ENCODE measurements around the gene ZMYND8.
A peak's percentile ranks its signal among the peaks of the same experiment; 100 is the strongest.

The ZMYND8 gene

DNA sequence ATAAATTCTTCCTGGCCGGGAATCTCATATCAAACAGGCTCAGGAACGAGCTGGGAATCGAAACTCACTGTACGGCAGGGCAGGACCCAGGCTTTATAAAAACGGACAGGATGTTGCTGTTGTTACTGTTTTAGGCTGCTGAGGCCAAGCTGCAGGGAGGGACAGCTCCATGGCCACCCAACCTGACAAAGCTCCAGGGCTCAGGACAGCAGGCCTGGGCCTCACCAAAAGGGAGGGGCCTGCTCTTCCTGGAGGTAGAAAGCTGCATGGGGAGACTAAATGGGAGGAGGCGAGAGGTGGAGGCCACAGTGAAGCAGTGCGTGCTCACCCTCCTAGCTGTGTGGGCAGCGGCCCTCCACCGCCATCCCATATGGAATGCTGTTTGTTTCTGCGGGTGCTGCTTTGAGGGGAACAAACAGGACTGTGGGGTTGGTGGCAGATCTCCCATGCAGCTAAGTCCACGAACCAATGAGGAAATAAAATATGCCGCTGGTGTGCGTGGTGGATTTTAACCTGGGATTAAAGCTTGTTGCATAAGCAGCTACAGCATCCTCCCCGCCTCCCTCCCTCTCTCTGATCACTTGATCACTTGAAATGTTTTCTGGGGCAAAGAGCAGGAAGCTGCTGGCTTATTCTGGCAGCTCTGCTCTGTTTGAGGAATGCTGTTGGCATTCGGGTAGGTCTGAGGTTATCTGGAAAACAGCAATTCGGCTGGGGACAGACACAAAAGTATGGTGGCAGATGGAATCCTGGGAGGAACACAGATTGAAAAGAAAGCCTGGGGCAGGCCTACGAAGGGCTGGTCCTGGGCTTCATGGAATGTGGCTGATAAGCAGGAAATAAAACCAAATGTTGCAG lies 2.4 kb upstream of the ZMYND8 start:
- TF ChIP-seq, protein P1, sequence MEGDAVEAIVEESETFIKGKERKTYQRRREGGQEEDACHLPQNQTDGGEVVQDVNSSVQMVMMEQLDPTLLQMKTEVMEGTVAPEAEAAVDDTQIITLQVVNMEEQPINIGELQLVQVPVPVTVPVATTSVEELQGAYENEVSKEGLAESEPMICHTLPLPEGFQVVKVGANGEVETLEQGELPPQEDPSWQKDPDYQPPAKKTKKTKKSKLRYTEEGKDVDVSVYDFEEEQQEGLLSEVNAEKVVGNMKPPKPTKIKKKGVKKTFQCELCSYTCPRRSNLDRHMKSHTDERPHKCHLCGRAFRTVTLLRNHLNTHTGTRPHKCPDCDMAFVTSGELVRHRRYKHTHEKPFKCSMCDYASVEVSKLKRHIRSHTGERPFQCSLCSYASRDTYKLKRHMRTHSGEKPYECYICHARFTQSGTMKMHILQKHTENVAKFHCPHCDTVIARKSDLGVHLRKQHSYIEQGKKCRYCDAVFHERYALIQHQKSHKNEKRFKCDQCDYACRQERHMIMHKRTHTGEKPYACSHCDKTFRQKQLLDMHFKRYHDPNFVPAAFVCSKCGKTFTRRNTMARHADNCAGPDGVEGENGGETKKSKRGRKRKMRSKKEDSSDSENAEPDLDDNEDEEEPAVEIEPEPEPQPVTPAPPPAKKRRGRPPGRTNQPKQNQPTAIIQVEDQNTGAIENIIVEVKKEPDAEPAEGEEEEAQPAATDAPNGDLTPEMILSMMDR (IDR thresholded peaks at IDR 0.05; ENCODE audit: extremely low read depth, missing control alignments): no peak
- no peak for DNase-seq (ENCODE audit: low spot score)

DNA sequence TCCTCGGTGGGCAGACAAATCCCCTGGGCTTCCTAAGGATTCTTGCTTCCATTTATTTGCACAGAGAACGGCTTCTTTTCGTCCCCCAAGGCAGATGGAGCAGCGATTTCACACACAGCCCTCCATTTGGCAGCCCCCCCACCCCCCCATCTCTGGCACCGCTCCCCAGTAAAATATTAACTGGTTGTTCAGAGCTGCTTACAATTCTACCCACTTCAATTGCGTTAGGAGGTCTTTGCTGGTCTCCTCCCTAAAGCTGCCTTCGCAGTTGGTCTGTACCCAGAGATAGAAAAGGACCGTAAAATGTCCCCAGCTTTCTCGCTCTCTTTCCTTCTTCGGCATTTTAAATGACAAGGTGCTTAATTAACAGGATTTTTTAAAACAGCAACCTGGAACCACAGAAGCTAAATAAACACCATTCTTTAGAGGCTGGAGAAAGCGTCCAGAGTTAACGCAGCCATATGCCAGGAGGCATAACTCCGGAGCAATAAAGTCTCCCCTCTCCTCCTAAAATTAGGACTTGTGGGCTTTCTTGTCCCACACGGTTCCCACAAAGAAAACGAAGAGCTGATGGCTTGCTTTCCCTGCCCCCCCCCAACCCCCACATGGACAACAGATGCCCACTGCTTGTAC lies 1.7 kb upstream of the ZMYND8 start:
- TF ChIP-seq, protein P1 (IDR thresholded peaks at IDR 0.05; ENCODE audit: extremely low read depth, missing control alignments): no peak
- no peak for DNase-seq (ENCODE audit: low spot score)

DNA sequence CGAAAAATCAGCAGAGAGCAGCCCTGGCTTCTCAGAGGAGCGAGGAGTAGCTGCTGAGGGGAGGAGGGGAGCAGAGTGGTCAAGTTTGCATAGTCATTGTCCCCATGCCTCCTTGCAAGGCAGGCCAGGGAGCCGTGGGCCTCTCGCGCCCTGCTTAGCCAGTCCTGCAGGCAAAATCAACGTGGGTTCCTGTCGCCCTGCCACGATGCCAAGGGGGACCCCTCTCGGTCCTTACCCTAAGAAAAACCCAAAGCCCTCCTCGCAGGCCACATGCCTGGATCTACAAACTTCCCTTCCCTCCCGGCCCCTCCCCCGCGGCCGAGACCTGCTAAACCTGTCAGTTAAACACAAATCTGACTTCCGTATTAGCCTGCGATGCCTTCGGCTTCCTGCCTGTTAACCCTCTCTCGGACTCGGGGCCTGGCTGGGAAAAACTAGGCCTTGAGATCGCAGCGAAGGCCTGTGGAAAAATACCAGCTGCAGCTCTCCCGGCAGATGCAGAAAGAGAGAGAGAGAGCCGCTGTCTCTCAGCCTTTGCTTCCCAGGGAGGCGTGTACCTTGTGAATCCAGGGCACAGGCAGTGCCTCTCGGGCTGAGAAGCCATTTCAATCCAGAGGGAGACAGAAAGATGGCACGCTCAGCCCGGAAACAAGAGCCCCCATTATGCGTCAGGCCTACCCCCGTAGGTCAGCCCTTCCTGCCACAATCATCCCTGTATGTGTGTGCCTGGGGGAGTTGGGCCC lies 968 bp upstream of the ZMYND8 start:
- TF ChIP-seq, protein P1 (IDR thresholded peaks at IDR 0.05; ENCODE audit: extremely low read depth, missing control alignments): no peak
- DNase-seq (ENCODE audit: low spot score): peak; percentile 69

DNA sequence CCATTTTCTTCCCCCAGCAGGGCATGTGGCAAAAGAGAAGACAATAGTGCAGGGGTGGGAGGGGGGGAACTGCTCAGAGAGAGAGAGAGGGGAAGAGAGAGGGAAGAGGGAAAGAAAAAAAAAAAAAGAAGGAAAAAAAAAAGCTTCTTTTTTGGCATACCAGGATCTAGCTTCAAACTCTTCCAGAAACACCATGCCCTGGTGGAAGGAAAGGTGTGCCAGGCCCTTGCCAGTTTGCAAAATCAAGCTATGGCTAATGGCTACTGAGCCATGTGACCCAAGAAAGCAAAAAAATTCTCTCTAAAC lies 326 bp downstream of the ZMYND8 start:
- TF ChIP-seq, protein P1 (IDR thresholded peaks at IDR 0.05; ENCODE audit: extremely low read depth, missing control alignments): no peak
- no peak for DNase-seq (ENCODE audit: low spot score)

DNA sequence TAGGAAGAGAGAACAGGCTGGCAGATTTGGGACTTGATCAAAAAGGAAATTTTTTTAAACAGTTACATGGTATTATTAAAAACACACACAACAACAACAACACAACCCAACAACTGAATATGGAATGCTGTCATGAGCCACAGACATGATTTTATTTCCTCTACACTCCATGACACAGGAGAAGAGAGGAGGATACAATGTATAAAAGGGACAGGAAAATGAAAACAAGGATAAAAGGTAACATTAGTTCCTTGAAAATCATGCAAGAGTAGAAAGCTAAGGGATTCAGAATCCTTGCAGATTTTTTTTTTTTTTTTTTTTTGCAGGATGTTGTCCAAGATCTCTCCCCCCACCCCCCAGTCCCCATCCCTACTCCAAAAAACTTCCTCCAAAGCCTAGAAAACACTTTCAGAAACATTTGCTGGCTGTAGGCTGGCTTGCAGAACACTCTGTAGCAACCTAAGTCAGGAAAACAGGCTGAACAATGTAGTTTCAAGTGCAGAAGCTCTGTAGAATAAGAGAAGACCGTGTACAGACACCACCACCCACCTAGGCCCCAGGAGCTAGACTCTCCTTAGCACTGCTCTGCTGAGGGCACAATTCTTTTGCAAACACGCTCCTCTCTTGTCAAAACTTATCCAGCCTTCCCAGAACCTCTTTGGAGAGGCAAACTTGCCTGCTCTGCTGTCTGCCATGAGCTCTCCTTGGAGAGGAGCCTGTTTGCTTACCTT lies 845 bp downstream of the ZMYND8 start:
- no peak for DNase-seq (ENCODE audit: low spot score)
- TF ChIP-seq, protein P1 (IDR thresholded peaks at IDR 0.05; ENCODE audit: extremely low read depth, missing control alignments): no peak

DNA sequence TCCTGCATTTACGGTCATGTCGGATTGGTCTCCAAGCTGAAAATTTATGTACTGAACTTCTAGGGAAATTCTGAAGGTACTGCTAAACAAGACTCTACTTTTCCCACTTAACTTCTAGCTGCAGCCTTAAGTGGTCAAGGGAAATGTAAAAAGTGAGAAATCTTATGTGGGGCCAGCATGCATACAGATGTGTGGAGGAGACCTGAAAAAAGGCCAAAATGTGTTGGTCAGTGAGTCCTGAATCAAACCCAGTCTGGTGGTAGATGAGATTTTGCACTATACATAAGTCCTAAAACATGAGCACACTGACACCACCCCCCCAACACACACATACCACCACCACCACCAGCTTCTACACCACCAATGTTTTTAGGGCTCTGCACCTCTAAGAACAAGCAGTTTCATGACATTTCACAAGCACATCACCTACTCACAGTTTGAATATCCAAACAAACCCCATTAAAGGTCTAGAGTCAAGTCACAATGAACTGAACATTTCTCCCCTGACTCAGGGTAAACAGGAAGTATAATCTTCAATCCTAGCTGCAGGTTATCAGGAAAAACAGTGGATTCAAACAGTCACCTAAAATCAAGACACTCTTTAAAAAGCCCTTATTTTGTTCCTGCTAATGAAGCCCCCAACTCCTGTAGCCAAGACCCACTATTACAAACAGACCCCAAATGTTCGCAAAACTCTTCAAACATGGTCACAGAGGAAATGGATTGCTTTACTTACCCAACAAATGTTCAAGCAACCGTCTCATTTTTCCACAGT lies 1.6 kb downstream of the ZMYND8 start:
- TF ChIP-seq, protein P1 (IDR thresholded peaks at IDR 0.05; ENCODE audit: extremely low read depth, missing control alignments): no peak
- DNase-seq (ENCODE audit: low spot score): no peak

Measured in GM20000 (cell line).